Stimulated activated CD8-positive, alpha-beta memory T cell treated with anti-CD3 and anti-CD28 coated beads, Interleukin-2, amount 100 ng/mL, for 1 hour (primary cell): ENCODE results near the gene SUPT16H.
A peak's percentile ranks its signal among the peaks of the same experiment; 100 is the strongest.
"Not testable (repeated sequence)": the region's sequence is repeated elsewhere in the genome, so short reads cannot be mapped to it uniquely, and the experiment has no call there.

Source experiments
- DNase-seq, 2 donors: peaks; one replicate each; pipeline ENCODE4 v3.0.0-alpha.2; 2020; ENCODE audit warnings: low read depth in 2 of 2

Gene SUPT16H

GRCh38 chr14:21383848-21384493 is at the start of gene SUPT16H:
SUPT16H (minus strand) TSS chr14:21384019; CDS start chr14:21383927, 92 bp downstream.
- peak; percentile 86 to 90 for DNase-seq

GRCh38 chr14:21431126-21431525 is 47.3 kb upstream of the SUPT16H start:
- DNase-seq, result no peak

- no peak for DNase-seq
Measured at GRCh38 chr14:21428930-21429329, 45.1 kb upstream of the SUPT16H start.

- no peak for DNase-seq
Measured at GRCh38 chr14:21426692-21427091, 42.9 kb upstream of the SUPT16H start.

GRCh38 chr14:21419528-21419927 is 35.7 kb upstream of the SUPT16H start:
- DNase-seq, result no peak

- no peak for DNase-seq
Measured at GRCh38 chr14:21415329-21415728, 31.5 kb upstream of the SUPT16H start.

- DNase-seq, result no peak
Measured at GRCh38 chr14:21414137-21414631, 30.4 kb upstream of the SUPT16H start.

GRCh38 chr14:21408147-21408546 is 24.3 kb upstream of the SUPT16H start:
- no peak for DNase-seq

- no peak for DNase-seq
Measured at GRCh38 chr14:21406213-21406612, 22.4 kb upstream of the SUPT16H start.

- no peak for DNase-seq
Measured at GRCh38 chr14:21405097-21405496, 21.3 kb upstream of the SUPT16H start.

GRCh38 chr14:21399311-21399870 is 15.6 kb upstream of the SUPT16H start:
- no peak for DNase-seq

- DNase-seq, result no peak
Measured at GRCh38 chr14:21398901-21399300, 15.1 kb upstream of the SUPT16H start.

- DNase-seq, result no peak
Measured at GRCh38 chr14:21395450-21395849, 11.6 kb upstream of the SUPT16H start.

- DNase-seq, result no peak
Measured at GRCh38 chr14:21385188-21385904, 1.5 kb upstream of the SUPT16H start.

- DNase-seq, result no peak
Measured at GRCh38 chr14:21384494-21384851, 654 bp upstream of the SUPT16H start.

GRCh38 chr14:21382886-21383847 is 652 bp downstream of the SUPT16H start:
- DNase-seq, result peak; percentile 6 to 19

GRCh38 chr14:21382095-21382494 is 1.7 kb downstream of the SUPT16H start:
- no peak for DNase-seq

- no peak for DNase-seq
Measured at GRCh38 chr14:21379338-21379737, 4.5 kb downstream of the SUPT16H start.

GRCh38 chr14:21373980-21374379 is 9.8 kb downstream of the SUPT16H start:
- no peak for DNase-seq

- not testable (repeated sequence) for DNase-seq
Measured at GRCh38 chr14:21372814-21373213, 11.0 kb downstream of the SUPT16H start.

GRCh38 chr14:21369949-21370679 is 13.7 kb downstream of the SUPT16H start:
- no peak for DNase-seq
